CD4-positive, alpha-beta T cell treated with Interleukin-1 beta for 1 hour (primary cell): ENCODE results near the gene TMEM72.

Experiments
- DNase-seq, 2 donors: peaks; one replicate each; pipeline ENCODE4 v3.0.0-alpha.2; 2020 to 2022

The TMEM72 gene

GRCh38 chr10:44956717-44957706 lies 45.9 kb downstream of the TMEM72 start:
- DNase-seq = no peak

DNA sequence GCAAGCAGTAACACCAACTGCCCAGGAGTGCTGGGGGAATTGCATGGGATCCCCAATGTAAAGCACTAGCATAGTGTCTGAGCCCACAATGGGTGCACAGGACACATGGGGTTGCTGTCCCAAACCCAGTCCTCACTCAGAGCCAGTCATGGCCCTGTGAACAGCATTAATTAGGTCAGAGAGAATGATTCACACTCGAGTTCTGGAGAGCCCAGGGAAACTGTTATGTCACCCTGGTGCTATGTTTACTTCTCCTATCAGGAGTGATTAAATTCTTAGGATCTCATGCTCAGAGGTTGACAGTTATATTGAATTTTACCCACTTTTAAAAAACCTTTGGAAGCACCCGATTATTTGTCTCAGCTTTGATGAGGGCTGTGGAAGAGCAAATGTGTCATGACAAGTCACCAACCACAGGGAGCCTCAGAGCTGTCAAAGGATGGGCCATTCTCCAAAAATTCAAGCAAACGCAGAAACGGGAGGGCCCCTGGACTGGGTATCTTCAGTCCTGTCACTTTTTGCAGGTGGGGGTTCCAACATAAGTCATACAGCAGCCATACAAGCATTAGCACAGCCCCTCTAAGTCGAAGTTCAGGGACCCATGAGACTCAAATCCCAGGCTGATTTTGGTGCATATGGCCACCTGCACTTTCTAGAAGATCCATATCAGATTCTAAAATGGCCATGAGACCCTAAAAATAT lies 47.2 kb downstream of the TMEM72 start:
- peak in 1 of 2 donors; percentile 29 for DNase-seq

- no peak for DNase-seq
These were observed 47.7 kb downstream of the TMEM72 start for GRCh38 chr10:44958898-44959246.

- DNase-seq = peak; percentile 91 to 92
These were observed 48.3 kb downstream of the TMEM72 start, which contains the start of gene RASSF4 for GRCh38 chr10:44959247-44960087. TSS of gene RASSF4 (plus strand) at chr10:44959802. CDS start at chr10:44970203, 10,401 bp downstream.

DNA sequence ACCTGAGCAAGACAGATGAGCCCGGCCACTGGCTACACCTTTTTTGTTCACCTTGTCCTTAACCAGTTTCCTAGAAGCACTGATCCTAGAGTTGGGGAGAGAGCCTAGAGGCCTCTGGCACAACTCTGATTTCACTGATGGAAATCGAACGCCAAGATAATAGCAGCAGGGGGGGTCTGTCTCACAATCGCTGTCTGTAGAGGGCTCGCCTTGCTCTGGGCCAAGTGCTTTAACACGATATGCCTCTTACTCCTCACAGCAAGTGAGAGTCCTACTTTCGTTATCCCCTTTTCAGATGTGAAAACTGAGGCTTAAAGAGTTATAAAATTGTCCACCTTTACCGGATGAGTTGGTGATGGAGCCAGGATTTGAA lies 48.9 kb downstream of the TMEM72 start:
- DNase-seq = no peak

DNA sequence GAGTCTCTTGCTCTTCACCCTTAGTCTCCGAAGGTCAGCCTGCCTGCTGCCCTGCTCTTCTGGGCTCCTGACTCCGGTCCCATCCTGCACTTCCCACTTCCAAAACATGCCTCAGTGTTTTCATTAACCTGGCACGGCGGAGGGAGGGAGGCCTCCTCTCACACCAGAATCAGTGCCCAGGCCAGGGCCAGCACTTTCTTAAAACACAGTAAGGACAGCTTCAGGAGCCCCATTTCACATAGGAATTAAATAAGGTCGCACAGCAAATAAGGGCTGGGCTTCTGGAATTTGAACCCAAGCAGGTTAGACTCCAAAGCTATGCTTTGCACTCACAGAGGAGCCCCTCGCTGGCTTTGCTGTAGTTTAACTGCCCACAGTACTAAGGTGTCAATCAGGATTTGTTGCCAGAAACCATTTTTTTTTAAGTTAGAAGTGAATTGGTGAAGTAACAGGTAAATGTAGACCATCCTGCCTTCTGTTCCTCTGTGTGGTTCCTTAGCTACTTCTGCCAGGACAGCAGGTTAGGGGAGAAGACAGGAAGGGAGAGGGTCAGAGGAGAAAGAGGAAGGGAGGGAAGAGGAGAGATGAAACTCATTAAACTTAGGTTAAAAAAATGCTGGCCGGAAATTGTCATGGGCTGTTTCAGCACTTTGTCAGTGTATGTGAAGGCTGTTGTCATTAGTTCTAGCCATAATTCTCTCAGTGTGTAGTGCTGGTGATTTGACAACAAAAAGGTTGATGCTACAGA lies 49.5 kb downstream of the TMEM72 start:
- DNase-seq = no peak

DNA sequence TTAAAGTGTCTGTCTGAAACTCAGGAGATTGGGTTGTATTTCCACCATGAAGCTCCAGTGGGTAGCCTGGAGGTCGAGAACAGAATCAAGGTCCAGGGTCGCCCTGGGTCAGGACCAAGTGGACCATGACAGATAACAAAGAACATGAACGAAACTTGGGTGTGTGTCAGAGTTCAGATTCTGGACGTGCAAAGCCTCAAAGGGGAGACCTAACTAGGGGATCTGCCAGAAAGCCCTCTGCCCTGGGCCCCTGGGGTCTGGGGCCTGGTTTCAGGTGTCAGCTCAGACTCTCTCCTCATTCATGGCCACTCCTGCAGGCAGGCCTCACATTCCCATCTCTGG lies 50.1 kb downstream of the TMEM72 start:
- DNase-seq = no peak

- DNase-seq = no peak
These were observed 51.0 kb downstream of the TMEM72 start for GRCh38 chr10:44961931-44962750.

DNA sequence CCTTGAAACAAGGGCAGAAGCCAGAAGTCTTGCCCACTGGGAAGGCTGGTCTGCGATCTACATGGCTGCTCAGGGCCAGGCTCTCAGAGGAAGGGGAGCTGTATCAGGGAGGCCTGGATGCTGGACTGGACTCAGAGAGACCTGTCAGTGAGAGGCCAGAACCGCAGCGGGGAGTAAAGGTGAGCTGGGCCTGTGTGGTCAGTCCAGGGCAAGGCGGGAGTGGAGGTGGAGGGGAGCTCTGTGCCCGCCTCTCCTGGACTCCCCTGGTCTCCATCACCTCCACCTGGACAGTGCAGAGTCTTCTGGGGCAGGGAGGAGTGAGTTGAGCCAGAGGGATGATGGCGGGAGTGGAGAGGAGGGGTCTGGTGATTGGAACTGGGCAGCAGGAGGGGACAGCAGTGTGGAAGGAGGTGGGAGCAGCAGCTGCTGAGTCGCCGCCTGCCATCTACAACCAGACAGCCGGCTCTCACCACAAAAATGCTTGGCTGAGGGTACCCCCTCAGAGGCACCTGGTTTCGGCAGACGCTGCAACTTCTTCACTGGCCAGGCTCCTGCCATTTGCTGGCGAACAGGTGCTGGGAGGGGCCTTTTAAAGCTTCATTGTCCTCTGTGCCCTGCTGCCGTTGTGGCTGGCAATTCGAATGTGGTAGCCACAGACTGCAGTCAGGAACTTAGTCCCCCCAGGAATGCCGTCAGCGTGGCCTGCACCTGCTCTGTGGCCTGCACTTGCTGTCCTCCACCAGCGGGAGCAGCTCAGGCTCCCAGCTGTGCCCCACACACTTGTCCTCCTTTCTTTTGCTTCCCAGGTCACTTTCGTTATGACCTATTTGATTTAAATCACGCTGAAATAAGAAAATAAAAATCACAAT lies 52.0 kb downstream of the TMEM72 start:
- no peak for DNase-seq

- DNase-seq = no peak
These were observed 52.9 kb downstream of the TMEM72 start for GRCh38 chr10:44963772-44964633.

- no peak for DNase-seq
These were observed 54.0 kb downstream of the TMEM72 start for GRCh38 chr10:44965104-44965503.

- no peak for DNase-seq
These were observed 54.5 kb downstream of the TMEM72 start for GRCh38 chr10:44965651-44966097.

GRCh38 chr10:44966129-44966815 lies 55.1 kb downstream of the TMEM72 start:
- DNase-seq = no peak

- no peak for DNase-seq
These were observed 55.8 kb downstream of the TMEM72 start for GRCh38 chr10:44966816-44967509.

DNA sequence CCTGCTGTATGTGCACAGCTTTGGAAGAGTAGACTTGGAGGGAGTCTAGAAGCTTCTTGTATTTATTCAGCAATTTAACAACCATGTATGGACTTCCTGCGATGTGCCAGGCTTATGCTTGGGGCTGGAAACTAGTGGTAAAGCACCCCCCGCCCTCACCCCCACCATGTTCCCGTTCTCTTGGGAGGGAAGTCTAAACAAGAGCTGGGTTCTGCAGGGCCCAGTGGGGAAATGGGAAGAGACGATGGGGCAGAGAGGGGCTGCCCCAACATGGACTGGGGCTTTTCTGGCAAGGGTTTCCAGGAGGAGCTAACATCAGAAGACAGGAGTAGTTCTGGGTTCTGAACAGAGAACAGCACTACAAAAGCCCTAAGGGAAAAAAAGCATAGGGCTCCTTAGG lies 56.5 kb downstream of the TMEM72 start:
- no peak for DNase-seq

DNA sequence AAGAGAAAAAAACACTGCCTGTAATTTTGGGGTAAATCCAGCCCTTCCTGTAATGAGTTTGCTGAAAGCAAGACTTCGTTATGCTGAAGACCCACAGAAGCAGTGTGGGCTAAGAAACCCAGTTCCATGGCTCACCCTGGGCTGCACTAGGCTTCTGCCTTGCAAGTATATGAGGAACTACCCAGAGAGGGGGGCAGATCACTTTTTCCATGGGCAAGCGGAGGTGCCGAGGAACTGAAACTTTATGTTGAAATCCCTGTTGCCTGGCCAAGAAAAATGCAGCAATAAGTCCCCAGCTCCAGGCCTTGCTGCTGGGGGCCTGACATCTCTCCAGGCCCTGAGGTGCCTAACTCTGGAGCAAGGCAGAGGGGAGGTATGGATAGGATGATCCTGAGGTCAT lies 57.0 kb downstream of the TMEM72 start:
- peak in 1 of 2 donors; percentile 61 for DNase-seq

DNA sequence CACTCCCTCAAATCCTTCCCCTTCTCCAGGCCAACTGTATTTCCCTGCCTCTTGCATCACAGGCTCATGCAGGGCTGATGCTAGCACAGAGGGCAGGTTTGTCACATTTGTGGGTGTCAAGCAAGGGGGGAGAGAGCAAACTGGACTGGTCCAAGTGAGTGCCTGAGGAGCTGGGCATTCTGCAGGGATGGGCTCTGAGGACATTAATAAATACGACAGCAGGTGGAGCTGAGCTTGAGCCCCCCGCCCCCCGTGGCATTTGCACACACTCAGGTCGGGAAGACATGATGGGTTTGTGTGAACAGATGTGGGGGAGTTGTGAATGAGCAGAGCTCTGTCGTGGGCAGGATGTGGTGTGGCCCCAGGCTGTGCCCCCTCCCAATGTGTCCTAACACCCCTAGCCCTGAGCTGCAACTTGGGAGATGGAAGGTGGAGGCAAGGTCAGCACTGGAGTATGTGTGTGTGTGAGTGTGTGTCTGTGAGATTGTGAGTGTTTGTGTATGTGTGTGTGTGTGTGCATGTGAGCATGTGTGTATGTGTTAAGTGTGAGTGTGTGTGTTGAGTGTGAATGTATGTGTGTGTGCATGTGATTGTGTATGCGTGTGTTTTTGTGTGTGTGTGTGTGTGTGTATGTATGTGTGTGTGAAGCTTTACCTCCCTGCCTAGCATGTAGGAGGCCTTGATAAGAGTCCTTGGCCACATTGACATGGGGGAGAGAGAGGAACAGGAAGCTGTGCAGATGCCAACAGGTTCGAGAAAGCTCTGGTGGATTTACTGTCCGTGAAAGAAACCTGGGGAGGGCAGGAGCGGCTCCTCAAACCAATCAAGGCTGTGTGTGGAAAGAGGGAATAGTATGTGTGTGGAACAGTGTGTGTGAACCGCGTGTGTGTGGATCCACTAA lies 57.6 kb downstream of the TMEM72 start:
- peak; percentile 29 to 48 for DNase-seq
